ENCODE results near the gene UBXN2A.
"Not testable (repeated sequence)": the region's sequence is repeated elsewhere in the genome, so short reads cannot be mapped to it uniquely, and the experiment has no call there.

The UBXN2A gene

DNA sequence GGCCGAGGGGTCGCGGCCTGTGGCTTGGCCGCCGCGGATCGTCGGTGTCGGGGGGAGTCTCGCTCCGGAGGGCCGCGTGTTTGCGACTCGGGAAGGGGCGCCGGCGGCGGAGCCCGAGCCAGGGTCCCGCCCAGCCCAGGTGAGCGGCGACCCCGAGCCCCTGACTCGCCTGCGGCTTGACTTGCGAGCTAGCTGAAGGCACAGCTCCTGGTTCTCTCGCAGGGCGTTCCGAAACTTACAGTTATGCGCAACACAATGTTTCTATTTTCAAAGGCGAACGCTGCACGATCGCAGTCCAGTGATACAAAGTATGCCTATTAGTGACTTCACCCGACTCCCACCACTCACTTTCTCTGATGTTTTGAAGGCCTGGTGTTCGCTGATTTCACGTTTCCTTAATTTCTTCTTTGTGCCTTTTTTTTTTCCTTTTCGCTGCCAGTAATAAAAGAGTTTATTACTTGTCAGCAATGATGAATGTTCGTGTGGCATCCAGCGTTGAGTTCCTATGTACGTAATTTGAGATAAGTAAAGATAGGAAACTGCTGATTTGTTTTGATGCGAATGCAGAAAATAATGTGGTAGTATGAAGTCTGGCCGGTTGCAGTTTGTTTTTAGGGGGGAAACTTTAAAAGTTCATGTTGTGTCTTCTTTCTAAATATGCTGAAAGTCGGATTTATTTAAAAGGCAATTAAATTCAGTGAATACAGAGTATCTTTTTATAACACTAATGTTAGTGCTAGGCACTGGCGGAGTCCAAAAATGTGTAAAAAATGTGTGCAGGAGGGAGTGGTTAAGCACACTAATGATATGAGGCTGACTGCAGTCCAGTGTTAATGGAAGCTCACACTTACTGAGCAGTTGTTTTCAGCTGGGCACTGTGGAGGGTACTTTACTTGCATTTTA is 706 bp downstream of the UBXN2A start:
- DNase-seq (ENCODE audit: low read depth in 1 of 2, low spot score in 1 of 2) = peak; percentile 20 to 34

GRCh38 chr2:23941644-23942043 is 1.4 kb downstream of the UBXN2A start:
- no peak for DNase-seq (ENCODE audit: low read depth in 1 of 2, low spot score in 1 of 2)

DNA sequence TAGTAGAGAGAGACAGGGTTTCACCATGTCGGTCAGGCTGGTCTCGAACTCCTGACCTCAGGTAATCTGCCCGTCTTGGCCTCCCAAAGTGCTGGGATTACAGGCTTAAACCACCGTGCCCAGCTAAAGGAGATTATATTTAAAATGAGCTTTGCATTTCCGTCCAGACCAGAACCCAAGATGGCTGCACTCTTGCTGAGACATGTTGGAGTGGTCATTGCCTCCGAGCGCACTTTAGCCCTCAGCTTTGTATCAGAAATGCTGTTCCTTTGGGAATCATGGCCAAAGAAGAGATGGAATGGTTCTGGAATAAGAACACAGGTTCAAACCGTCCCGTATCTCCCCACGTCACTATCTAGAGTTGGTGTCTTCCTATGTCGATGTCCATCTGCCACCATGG is 3.4 kb downstream of the UBXN2A start:
- no peak for DNase-seq (ENCODE audit: low read depth in 1 of 2, low spot score in 1 of 2)

DNA sequence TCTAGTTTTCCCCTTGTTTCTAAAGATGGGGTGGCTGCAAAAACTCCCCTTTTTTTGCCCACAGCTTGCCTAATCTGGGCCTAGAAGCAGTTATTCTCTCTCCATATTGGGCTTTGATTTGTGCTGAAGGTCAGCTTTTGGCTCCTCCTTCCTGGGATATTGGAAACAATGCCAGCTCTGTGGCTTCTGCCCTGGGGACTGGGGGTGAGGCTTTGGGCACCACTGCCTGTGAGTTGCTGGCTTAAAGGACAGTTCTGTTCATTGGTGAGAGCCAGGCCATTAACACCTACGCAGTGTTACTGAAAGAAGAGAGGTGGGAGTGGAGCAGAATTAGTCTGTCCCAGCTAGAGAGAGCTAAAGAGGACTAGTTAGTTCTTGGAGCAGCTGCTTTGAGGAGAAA is 4.3 kb downstream of the UBXN2A start:
- DNase-seq (ENCODE audit: low read depth in 1 of 2, low spot score in 1 of 2) = no peak

DNA sequence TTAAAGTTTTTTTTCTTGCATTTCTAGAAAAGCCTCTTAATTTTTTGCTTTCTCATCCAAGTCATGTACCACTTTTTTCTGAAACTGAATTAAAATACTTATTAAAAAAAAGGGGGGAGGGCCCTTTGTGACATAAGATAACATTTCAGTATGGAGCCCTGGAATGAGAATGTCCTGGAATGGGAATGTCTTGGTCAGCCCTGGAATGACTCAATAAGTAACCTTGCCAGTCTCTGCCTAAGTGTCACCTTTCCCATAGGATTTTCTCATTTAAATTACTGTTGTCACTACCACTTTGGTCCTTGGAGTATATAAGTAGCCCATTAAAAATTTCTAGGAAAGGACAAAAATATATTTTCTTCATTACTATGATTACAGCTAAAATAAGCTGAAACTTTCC is 4.7 kb downstream of the UBXN2A start:
- no peak for DNase-seq (ENCODE audit: low read depth in 1 of 2, low spot score in 1 of 2)

DNA sequence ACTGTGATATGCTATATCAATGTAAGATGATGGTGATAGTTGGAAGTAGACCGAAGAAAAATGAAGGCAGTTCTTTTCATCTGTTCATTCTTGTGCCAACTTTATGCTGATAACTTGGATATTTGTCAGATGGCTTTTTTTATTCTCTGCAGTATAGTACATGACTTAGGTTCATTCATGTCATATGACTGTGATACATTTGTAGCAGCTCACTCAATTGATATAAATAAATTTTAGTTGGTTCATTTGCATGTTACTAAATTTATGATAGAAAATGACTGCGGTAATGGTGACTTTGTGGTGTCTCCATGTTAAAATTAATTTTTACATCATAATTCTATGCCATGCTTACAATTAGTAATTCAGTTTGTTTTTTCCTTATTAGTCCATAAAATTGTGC is 7.1 kb downstream of the UBXN2A start:
- no peak for DNase-seq (ENCODE audit: low read depth in 1 of 2, low spot score in 1 of 2)

DNA sequence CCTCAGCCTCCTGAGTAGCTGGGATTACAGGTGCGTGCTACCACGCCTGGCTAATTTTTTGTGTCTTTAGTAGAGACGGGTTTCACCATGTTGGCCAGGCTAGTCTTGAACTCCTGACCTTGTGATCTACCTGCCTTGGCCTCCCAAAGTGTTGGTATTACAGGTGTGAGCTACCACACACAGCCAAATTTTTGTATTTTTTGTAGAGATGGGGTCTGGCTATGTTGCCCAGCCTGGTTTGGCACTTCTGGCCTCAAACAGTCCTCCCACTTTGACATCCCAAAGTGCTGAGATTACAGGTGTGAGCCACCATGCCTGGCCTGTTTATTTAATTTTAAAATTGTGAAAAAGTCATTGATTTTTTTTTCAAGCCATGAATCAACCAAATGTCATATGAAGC is 12.3 kb downstream of the UBXN2A start:
- DNase-seq (ENCODE audit: low read depth in 1 of 2, low spot score in 1 of 2) = not testable (repeated sequence)

- no peak for DNase-seq (ENCODE audit: low read depth in 1 of 2, low spot score in 1 of 2)
Measured at GRCh38 chr2:23953625-23954024, 13.4 kb downstream of the UBXN2A start.

DNA sequence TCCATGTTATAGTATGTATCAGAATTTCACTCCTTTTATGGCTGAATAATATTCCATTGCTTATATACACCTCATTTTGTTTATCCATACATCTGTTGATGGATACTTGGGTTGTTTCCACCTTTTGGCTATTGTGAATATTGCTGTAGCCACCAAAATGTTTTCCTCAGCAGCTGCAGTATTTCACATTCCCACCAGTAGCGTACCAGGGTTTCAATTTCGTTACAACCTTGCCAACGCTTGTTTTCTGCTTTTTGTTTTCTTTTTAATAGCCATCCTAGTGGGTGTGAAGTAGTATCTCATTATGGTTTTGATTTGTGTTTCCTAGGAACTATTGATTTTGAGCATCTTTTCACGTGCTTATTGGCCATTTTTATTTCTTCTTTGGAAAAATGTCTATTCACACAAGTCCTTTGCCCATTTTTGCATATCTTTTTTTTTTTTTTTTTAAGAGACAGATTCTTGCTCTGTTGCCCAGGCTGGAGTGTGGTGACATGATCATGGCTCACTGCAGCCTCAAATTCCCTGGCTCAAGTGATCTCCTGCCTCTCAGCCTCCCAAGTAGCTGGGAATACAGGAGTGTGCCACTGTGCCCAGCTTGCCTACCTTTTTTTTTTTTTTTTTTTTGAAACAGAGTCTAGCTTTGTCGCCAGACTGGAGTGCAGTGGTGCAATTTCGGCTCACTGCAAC is 14.2 kb downstream of the UBXN2A start:
- DNase-seq (ENCODE audit: low read depth in 1 of 2, low spot score in 1 of 2) = no peak

- DNase-seq (ENCODE audit: low read depth in 1 of 2, low spot score in 1 of 2) = no peak
Measured at GRCh38 chr2:23967846-23968245, 27.6 kb downstream of the UBXN2A start.

- DNase-seq (ENCODE audit: low read depth in 1 of 2, low spot score in 1 of 2) = no peak
Measured at GRCh38 chr2:23976883-23977282, 36.6 kb downstream of the UBXN2A start.

- no peak for DNase-seq (ENCODE audit: low read depth in 1 of 2, low spot score in 1 of 2)
Measured at GRCh38 chr2:23988371-23988770, 48.1 kb downstream of the UBXN2A start.

DNA sequence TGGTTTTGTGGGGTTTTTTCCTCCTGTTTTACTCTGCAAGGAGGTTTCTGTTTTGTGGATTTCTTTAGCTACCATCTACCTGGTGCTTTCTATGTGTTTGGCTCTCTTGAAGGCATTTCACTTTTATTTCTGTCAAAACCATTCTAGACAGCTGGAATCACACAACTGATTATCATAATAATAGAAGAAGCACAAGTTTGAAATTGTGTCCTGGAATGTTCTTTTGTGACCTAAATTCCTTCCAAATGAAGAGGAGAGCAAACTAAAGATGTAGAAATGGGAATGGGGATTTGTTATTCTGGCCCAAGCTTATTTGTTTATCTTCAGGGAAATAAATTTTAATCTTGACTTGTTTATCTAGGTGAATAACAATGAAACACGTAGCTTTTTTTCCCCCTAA is 52.7 kb downstream of the UBXN2A start:
- no peak for DNase-seq (ENCODE audit: low read depth in 1 of 2, low spot score in 1 of 2)

DNA sequence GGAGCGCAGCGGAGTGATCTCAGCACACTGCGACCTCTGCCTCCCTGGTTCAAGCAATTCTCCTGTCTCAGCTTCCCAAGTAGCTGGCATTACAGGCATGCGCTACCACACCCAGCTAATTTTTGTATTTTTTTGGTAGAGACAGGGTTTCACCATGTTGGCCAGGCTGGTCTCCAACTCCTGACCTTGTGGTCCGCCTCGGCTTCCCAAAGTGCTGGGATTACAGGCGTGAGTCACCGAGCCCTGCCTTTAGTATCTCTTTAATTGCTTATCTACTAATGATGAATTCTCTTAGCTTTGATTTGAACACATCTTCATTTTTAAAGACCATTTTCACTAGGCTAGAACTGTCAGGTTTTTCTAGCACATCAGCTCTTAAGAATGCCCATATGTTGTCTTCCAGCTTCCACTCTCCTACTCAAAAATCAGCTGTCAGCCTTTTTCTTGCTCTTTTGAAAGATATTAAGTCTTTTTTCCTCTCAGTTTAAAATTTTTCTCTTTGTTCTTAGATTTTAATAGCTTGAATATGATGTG is 53.5 kb downstream of the UBXN2A start:
- no peak for DNase-seq (ENCODE audit: low read depth in 1 of 2, low spot score in 1 of 2)

- no peak for DNase-seq (ENCODE audit: low read depth in 1 of 2, low spot score in 1 of 2)
Measured at GRCh38 chr2:23994567-23994966, 54.3 kb downstream of the UBXN2A start.

GRCh38 chr2:24007693-24008092 is 67.4 kb downstream of the UBXN2A start:
- DNase-seq (ENCODE audit: low read depth in 1 of 2, low spot score in 1 of 2) = no peak

DNA sequence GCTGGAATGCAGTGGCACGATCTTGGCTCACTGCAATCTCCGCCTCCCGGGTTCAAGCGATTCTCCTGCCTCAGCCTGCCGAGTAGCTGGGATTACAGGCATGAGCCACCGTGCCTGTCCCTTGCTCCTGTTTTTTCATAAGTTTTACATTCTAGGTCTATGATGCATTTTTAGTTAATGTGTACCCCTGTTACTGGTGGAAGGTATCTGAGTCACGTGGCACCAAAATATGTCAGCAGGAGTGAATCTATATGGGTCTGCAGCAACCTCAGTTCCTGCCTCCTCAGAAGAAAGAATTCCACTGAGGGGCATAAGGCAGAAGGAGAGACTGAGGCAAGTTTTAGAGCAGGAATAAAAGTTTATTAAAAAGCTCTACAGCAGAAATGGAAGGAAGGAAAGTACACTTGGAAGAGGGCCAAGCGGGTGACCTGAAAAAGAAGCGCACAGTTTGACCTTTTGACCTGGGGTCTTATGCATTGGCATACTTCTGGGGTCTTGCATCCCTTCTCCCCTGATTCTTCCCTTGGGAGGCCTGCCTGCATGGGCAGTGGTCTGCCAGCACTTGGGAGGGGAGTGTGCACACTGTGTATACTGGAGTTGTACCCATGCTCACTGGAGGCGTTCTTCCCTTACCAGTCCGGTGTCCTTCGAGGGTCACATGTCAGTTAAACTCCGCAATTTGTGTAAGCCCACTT is 68.6 kb downstream of the UBXN2A start:
- DNase-seq (ENCODE audit: low read depth in 1 of 2, low spot score in 1 of 2) = no peak

DNA sequence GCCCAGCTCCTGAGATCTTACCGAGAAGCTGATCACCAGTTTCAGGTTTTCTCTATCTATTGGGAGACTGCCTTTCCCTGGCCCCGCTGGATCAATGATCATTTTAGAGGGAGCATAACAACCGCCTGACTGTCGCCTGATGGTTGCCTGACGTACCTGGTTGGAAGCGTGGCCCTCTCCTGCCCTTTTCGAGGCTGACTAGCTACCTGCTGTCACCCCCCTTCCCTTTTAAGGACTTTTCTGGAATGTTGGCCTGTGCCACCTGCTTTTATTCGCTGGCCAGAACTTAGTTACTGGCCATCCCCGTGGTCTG is 69.1 kb downstream of the UBXN2A start:
- no peak for DNase-seq (ENCODE audit: low read depth in 1 of 2, low spot score in 1 of 2)

- no peak for DNase-seq (ENCODE audit: low read depth in 1 of 2, low spot score in 1 of 2)
Measured at GRCh38 chr2:24009680-24010476, 69.6 kb downstream of the UBXN2A start, which contains the start of gene MFSD2B. MFSD2B (plus strand) TSS chr2:24010085; CDS start chr2:24010097, 12 bp downstream.

DNA sequence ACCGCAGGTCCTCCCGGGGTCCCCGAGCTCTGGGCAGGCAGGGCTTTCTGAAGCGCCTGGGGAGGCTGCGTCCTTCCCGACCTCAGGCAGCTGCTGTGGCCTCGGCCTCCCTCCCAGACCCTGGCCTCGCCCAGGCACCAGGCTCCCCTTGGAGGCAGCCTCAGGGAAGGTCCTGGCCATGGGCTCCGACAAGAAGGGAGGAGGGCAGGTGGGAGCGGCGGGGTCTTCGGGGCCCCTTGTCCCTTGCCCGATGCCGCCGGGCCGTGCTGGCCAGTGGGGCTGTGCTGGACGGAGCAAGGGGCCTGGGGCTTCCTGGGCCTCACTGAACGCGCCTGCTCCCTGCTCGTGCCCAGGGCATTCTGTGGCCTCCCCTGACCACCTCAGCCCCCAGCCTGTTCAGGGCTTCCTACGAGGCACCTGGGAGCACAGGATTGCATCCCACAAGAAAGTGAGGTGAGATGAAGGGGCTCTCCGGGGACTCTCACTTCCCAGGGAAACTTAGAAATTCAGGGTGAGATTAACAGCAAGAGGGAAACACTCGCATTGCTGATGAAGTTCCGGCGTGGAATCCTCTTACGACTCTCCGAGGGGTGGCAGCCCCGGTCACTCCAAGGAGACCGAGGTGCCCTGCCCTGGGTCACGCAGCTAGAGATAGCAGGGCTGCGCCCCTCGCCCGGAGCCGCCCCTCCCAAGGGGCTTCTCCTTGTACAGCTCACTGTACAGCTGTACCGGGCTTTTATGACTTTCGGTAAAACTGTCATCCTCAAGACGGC is 70.4 kb downstream of the UBXN2A start:
- no peak for DNase-seq (ENCODE audit: low read depth in 1 of 2, low spot score in 1 of 2)

Measured in activated CD4-positive, alpha-beta T cell treated with anti-CD3 and anti-CD28 coated beads, Interleukin-2, amount 50 U/mL, for 24 hours (primary cell).